HG02763 (cell line): ENCODE results near the gene VIPR2.

Source experiments
- ATAC-seq: cut with Tn5 transposase; IDR thresholded peaks from one replicate; pipeline ENCODE4 v1.9.1; 2021; ENCODE audit warnings: mild to moderate bottlenecking, moderate library complexity; ENCODE audit not compliant: unreplicated experiment

The VIPR2 gene

DNA sequence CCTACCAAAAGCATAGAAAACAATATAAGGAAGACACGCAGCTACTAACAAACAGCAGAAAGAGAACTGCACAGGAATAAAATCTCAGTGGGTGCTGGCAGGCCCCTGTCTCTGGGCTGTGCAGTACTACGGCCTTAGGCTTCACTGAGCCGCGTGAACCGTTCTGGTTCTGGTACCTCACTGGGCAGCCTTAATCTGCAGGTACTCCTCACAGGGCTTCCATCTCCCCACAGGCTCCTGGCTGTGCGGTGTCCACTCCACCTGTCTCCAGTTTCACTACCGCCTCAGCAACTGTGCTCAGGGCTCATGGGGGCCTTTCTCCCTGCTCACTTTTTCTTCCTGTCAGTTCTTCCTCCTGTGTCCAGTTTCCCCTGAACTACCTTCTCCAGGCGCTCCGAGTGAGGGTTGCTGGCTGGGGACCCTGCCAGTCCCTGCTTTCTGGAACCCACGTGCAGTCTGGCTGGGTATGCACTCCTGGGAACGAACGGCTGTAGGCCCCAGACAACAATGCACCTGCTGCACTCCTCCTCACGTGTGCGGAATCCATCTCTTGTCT lies 75.7 kb downstream of the VIPR2 start:
- no peak for ATAC-seq

DNA sequence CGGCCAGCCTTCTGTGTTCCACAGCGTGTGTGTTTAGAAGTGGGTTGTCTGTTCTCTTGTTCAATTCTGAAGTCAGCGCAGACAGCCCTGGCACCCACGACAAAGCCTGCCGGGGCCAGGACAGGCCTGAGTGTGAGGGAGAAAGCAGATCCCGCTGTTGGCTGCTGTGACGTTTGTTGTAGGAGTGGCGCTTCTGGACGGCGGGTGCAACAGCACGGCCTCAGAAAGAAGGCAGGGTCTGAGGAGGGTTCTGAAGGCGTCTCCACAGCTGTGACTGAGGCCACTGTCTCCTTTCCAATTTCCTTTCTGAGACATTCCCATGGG lies 76.2 kb downstream of the VIPR2 start:
- no peak for ATAC-seq

DNA sequence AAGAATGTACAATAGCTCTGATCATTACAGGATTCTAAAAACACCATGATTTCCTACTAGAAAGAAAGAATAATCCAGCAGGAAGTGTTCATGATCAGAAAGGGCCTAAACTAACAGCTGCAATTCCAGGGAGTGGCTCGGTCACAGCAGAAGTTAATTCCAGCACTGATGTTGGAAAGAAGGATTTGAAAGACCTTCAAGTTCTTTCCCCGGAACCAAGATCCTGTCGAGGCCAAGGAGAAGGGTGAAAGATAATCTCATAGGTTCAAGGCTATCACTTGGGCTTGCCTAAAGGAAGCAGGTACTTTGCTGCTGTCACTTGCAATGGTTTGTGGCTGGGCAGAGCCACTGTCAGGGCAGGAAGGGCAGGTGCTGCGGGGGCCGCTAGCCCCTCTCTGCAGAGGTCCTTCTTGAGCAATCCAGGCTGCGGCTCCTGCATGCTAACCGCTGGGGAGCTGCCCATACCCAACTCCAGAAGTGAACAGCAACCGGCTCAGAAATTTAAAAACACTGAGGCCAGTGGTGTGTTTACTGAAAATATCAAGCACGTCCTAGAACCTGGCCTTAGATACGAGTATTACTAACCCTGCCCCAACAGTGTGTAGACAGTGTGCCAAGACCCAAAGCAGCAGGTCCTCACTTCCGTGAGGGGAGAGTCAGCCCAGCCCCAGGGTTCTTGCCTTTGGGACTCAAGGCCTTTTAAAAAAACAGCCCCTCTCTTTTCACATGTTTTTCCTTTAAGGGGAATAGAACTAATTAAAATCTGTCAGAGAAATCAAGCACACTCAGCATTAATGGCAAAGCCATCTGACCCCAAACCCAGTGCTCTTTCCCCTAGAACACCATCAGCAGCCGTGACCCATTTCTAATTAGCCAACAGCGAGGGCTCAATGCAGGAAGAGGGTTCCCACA lies 76.8 kb downstream of the VIPR2 start:
- ATAC-seq: no peak

GRCh38 chr7:159066816-159067575 lies 77.7 kb downstream of the VIPR2 start:
- no peak for ATAC-seq

- no peak for ATAC-seq
Measured at GRCh38 chr7:159065852-159066480, 78.7 kb downstream of the VIPR2 start.

- ATAC-seq: no peak
Measured at GRCh38 chr7:159064816-159065510, 79.7 kb downstream of the VIPR2 start.

DNA sequence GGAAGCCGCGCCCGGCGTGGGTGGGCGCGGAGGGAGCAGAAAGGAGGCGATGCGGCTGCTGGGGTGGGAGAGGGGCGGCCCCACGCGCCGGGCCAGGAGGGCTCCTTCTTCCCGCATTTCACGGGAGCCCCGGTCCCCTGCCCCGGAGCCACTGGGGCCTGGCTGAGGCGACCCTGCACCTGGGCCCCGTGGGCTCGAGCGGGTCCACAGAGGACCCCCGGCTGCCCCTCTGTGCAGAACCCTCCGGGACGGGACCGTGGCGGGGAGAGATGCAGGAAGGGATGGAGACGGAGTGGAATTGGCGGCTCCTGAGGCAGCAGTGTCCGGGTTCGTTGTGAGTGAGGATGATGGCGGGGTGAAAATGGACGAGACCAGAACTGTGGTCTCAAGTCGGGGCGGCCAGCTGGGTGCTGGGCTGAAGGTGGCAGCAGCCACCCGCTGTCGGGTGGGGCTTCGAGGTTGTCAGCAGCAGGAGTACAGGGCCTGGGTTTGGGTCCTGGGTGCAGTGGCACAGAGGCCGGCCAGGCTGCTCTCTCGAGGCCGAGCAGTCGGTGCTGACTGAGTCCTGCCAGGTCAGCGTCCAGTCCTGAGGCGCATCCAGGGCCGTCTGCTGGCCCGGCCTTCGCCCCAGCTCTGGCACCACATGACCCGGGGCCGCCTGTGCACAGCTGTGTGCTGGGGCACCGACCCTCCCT lies 80.4 kb downstream of the VIPR2 start:
- ATAC-seq: no peak

GRCh38 chr7:159063046-159063840 lies 81.4 kb downstream of the VIPR2 start:
- ATAC-seq: no peak

- ATAC-seq: no peak
Measured at GRCh38 chr7:159062569-159062968, 82.1 kb downstream of the VIPR2 start.

DNA sequence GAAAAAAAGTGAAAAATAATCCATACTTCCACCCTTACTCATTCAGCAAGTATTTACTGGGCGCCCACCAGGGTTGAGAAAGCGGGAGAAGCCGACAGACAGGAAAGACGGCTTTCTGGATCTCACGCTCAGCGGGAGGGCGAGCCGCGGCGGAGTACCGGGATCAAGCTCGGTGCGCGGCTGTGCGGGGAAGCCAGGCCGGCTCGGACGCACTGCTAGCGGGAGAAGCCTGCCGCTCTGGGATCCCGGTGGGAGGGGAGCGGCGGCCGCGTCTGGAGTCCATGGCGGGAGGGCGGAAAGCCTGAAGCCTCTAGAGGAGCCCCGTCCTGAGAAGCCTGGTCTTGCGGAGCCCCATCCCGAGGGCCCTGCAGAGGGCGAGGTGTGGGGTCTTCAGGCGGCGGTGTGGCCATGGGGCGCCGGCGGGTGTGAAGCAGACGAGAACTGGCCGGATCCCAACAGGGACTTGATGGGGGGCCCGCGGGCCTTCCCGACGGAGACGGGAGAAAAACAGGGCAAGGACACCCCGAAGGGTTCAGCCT lies 82.9 kb downstream of the VIPR2 start:
- no peak for ATAC-seq

GRCh38 chr7:159061209-159061608 lies 83.5 kb downstream of the VIPR2 start:
- no peak for ATAC-seq

GRCh38 chr7:159060440-159060839 lies 84.2 kb downstream of the VIPR2 start:
- ATAC-seq: no peak

- no peak for ATAC-seq
Measured at GRCh38 chr7:159059629-159060028, 85.0 kb downstream of the VIPR2 start.

DNA sequence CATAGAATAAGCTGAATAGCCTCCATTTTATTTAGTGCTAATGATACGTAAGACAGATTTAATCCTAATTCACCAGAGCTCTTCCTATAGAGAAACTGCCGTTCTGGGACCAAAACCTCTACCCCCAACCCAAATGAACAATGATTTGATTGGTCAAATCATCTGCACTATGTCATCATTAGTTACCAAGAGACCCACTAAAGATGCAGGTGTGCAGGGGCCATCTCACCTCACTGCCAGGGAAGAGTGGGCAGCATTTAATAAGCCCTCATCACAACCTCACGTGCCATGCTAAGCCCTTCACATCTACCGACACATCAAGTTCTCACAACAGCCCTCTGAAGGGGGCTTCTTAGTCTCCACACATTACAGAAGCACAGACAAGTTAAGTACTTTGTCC lies 87.0 kb downstream of the VIPR2 start:
- ATAC-seq: no peak

DNA sequence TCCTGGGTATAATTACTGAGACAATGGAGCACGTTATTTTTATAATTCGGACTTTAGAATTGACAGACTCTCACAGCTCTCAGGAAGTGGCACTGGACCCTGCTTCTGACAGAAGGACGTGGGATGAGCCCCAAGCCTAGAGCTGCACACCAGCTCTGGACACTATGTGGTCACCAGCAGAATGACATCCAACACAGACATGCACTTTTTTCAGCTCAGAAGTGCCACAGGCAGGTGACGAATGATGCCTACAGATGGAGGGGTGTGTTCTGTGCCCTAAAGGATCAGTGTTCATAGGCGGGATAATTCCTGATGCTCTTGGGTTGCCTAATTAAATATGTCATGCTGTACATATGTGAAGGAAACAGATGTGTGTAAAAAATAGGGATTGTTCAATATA lies 87.9 kb downstream of the VIPR2 start:
- no peak for ATAC-seq

GRCh38 chr7:159051916-159052315 lies 92.8 kb downstream of the VIPR2 start:
- no peak for ATAC-seq

- ATAC-seq: no peak
Measured at GRCh38 chr7:159050704-159051103, 94.0 kb downstream of the VIPR2 start.

- no peak for ATAC-seq
Measured at GRCh38 chr7:159049266-159050025, 95.2 kb downstream of the VIPR2 start.
